Ishikawa (cell line): ENCODE measurements around the gene HAPLN3.

Source experiments
- CEBPB ChIP-seq: IDR thresholded peaks from 2 replicates; pipeline ENCODE4 v1.6.1; 2012
- CREB1 ChIP-seq: IDR thresholded peaks from 2 replicates; pipeline ENCODE4 v1.6.1; 2012; ENCODE audit warnings: low read depth
- EGR1 ChIP-seq: IDR thresholded peaks from 2 replicates; pipeline ENCODE4 v1.6.1; 2012
- EP300 ChIP-seq: IDR thresholded peaks from 2 replicates; pipeline ENCODE4 v1.6.1; 2012; ENCODE audit warnings: borderline replicate concordance
- FOXM1 ChIP-seq: IDR thresholded peaks from 2 replicates; pipeline ENCODE4 v1.6.1; 2012; ENCODE audit warnings: low read depth, borderline replicate concordance
- MAX ChIP-seq: IDR thresholded peaks from 2 replicates; pipeline ENCODE4 v1.6.1; 2012
- NFIC ChIP-seq: IDR thresholded peaks from 2 replicates; pipeline ENCODE4 v1.6.1; 2012
- RAD21 ChIP-seq: IDR thresholded peaks from 2 replicates; pipeline ENCODE4 v1.6.1; 2012; ENCODE audit warnings: low read depth
- TAF1 ChIP-seq: IDR thresholded peaks from 2 replicates; pipeline ENCODE4 v1.6.1; 2012; ENCODE audit warnings: low read depth, mild to moderate bottlenecking
- TCF12 ChIP-seq: IDR thresholded peaks from 2 replicates; pipeline ENCODE4 v1.6.1; 2012; ENCODE audit warnings: low read depth
- TEAD4 ChIP-seq: IDR thresholded peaks from 2 replicates; pipeline ENCODE4 v1.6.1; 2012
- USF1 ChIP-seq: IDR thresholded peaks from 2 replicates; pipeline ENCODE4 v1.6.1; 2012
- YY1 ChIP-seq: IDR thresholded peaks from 2 replicates; pipeline ENCODE4 v1.6.1; 2012; ENCODE audit warnings: low read depth
- ZBTB7A ChIP-seq: IDR thresholded peaks from 2 replicates; pipeline ENCODE4 v1.6.1; 2012; ENCODE audit warnings: low read depth
- TF ChIP-seq, protein P1 (sequence below): IDR thresholded peaks from 2 replicates; pipeline ENCODE4 v1.6.1; 2012; ENCODE audit warnings: low read depth, mild to moderate bottlenecking

Gene HAPLN3

GRCh38 chr15:88834211-88834812, 61.0 kb downstream of the HAPLN3 start:
- no peak for TF ChIP-seq CREB1
- TF ChIP-seq TCF12 = no peak
- TF ChIP-seq RAD21 = peak; percentile 80
- TF ChIP-seq EP300 = no peak
- TF ChIP-seq USF1 = no peak
- TF ChIP-seq YY1 = no peak

GRCh38 chr15:88833731-88834100, 61.6 kb downstream of the HAPLN3 start:
- TF ChIP-seq TEAD4 = no peak
- TF ChIP-seq FOXM1 = no peak
- no peak for TF ChIP-seq TAF1
- no peak for TF ChIP-seq YY1
- no peak for TF ChIP-seq TCF12
- no peak for TF ChIP-seq MAX
- no peak for TF ChIP-seq NFIC
- no peak for TF ChIP-seq USF1
- no peak for TF ChIP-seq RAD21
- TF ChIP-seq, protein P1, sequence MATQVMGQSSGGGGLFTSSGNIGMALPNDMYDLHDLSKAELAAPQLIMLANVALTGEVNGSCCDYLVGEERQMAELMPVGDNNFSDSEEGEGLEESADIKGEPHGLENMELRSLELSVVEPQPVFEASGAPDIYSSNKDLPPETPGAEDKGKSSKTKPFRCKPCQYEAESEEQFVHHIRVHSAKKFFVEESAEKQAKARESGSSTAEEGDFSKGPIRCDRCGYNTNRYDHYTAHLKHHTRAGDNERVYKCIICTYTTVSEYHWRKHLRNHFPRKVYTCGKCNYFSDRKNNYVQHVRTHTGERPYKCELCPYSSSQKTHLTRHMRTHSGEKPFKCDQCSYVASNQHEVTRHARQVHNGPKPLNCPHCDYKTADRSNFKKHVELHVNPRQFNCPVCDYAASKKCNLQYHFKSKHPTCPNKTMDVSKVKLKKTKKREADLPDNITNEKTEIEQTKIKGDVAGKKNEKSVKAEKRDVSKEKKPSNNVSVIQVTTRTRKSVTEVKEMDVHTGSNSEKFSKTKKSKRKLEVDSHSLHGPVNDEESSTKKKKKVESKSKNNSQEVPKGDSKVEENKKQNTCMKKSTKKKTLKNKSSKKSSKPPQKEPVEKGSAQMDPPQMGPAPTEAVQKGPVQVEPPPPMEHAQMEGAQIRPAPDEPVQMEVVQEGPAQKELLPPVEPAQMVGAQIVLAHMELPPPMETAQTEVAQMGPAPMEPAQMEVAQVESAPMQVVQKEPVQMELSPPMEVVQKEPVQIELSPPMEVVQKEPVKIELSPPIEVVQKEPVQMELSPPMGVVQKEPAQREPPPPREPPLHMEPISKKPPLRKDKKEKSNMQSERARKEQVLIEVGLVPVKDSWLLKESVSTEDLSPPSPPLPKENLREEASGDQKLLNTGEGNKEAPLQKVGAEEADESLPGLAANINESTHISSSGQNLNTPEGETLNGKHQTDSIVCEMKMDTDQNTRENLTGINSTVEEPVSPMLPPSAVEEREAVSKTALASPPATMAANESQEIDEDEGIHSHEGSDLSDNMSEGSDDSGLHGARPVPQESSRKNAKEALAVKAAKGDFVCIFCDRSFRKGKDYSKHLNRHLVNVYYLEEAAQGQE = no peak
- TF ChIP-seq CREB1 = no peak
- no peak for TF ChIP-seq EGR1
- no peak for TF ChIP-seq CEBPB
- TF ChIP-seq ZBTB7A = no peak
- no peak for TF ChIP-seq EP300

DNA sequence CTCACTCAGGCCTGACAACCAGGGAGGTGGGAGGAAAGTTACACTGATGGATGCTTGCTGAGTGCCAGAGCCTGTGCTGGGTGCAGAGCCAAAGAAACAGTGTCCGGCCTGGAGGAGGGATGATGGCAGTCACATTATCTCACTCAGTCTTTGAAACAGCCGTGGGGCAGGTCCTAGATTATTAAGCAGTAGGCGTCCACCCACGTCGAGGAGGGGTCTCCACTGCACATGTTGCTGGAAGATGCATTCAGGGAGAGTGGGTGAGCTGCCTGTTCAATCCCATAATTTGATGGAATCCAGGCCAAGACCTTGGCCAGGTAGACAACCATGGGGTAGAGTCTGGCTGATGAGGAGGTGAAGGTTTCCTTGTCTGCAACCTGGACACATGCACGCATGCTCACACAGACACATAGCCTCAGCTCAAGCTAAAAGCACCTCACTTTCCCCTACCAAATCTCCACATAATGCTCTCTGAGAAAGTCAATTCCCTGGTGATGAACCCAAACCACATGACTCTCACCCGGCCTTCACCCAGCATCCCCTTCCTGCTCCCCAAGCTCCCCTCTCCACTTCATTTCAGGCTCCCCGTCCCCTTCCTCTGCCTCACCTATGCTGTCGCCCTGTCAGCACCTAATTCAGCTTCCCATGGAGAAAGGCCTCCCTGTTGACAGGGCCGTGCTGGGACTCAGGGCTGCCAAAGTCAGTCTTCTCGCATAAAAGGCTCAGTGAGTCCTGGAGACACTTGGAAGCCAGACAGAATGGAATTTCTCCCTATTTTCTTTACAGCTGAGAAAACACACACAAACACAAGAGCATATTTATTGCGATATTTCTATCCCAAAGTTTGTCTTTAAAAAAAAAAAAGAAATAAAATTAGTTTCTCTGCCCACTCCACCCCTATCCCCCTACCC, 62.3 kb downstream of the HAPLN3 start:
- TF ChIP-seq ZBTB7A (no peak), EP300 (no peak), RAD21 (no peak), FOXM1 (no peak), TCF12 (no peak), CREB1 (no peak), TEAD4 (no peak), MAX (no peak)
- TF ChIP-seq, protein P1 = no peak

GRCh38 chr15:88830016-88830415, 65.3 kb downstream of the HAPLN3 start:
- TF ChIP-seq FOXM1 (no peak), TCF12 (no peak), CEBPB (no peak), EP300 (no peak), MAX (no peak), ZBTB7A (no peak), CREB1 (no peak), NFIC (no peak), RAD21 (no peak), YY1 (no peak), USF1 (no peak), TAF1 (no peak), EGR1 (no peak), TEAD4 (no peak)
- TF ChIP-seq, protein P1 = no peak
